GM12875 (cell line): ENCODE results near the gene UGT2B17.

Experiments used
- H3K4me3 ChIP-seq: one replicate; pipeline ENCODE4 v1.5.1; 2011; ENCODE audit warnings: low read depth, low read length, control low read depth
- TF ChIP-seq, protein P1 (sequence below): IDR thresholded peaks from 2 replicates; pipeline ENCODE4 v1.5.1; 2011; ENCODE audit warnings: low read depth, mild to moderate bottlenecking, control low read depth, inconsistent platforms, low read length, moderate library complexity, borderline replicate concordance; ENCODE audit not compliant: insufficient read depth

Gene UGT2B17

GRCh38 chr4:68499021-68499420 is 77.1 kb downstream of the UGT2B17 start:
- H3K4me3 ChIP-seq, result no peak overlapping the region
- TF ChIP-seq, protein P1, sequence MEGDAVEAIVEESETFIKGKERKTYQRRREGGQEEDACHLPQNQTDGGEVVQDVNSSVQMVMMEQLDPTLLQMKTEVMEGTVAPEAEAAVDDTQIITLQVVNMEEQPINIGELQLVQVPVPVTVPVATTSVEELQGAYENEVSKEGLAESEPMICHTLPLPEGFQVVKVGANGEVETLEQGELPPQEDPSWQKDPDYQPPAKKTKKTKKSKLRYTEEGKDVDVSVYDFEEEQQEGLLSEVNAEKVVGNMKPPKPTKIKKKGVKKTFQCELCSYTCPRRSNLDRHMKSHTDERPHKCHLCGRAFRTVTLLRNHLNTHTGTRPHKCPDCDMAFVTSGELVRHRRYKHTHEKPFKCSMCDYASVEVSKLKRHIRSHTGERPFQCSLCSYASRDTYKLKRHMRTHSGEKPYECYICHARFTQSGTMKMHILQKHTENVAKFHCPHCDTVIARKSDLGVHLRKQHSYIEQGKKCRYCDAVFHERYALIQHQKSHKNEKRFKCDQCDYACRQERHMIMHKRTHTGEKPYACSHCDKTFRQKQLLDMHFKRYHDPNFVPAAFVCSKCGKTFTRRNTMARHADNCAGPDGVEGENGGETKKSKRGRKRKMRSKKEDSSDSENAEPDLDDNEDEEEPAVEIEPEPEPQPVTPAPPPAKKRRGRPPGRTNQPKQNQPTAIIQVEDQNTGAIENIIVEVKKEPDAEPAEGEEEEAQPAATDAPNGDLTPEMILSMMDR, result no peak

DNA sequence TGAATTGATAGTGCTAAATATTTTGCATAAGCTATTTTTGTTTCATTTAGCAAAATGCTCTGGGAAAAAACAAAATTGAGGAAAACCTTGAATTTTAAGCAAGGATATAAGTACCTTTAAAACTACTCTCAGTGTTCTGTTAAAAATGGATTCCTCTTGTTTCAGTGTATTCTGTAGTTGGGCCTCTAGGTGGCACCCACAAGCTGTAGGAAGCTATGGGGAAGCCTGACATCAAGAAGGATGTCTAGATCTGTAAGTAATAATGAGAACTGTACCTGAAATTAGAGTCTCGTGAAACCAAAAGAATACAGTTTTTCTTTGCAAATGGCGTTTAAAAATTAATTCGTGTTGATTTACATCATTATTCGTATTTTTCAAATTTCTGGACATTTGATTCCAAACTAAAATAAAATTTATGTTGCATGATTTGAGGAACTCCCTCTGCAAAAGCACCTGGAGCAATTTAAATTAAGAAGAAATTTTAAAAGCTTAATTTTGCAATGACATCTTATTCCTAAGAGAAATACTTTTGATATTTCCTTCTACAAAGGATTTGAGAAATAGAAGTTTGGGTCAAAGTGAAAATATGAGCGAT is 77.6 kb downstream of the UGT2B17 start:
- H3K4me3 ChIP-seq, result no peak overlapping the region
- TF ChIP-seq, protein P1, result peak; percentile 57; the same call in 1 of the 2 replicates

DNA sequence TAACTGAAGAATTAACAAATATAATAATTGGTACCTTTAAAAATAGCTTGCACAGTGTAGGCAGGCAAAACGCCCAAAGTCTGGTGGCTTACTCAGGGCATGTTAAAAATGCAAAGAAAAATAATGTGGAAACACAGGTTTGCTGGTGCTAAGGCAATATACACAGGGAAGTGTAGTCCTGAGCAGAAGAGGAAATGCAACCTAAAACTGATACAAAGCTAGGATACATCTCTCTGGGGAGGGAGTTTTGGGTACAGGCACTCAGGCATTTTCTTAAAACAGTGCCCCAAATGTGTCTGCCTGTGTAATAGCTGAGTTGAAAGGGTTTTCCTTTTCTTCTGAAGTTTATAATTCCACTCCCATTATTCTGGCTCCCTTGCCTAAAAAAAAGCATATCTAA is 81.4 kb downstream of the UGT2B17 start:
- no peak overlapping the region for H3K4me3 ChIP-seq
- TF ChIP-seq, protein P1, result no peak

DNA sequence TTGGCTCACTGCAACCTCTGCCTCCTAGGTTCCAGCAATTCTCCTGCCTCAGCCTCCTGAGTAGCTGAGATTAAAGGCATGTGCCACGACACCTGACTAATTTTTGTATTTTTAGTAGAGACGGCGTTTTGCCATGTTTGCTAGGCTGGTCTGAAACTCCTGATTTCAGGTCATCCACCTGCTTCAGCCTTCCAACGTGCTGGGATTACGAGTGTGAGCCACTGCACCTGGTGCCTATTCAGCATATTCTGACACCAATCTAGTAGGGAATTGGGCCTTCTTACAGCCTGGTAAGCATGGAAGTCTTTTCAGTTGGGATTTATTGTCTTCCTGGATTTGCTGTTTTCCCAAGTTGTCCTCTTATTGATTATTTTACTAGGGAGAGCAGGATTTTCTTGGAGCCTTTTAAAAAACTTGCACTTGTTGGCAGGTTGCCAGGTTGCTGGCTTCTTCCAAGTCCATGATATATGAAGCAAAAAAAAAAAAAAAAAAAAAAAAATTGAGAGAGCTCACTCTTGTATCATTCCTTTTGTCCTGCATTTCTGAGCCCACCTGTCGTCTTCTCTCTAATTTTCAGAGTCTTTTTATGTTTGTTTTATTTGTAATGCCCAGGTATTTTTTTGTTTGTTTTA is 85.2 kb downstream of the UGT2B17 start:
- no peak overlapping the region for H3K4me3 ChIP-seq
- TF ChIP-seq, protein P1, result no peak

DNA sequence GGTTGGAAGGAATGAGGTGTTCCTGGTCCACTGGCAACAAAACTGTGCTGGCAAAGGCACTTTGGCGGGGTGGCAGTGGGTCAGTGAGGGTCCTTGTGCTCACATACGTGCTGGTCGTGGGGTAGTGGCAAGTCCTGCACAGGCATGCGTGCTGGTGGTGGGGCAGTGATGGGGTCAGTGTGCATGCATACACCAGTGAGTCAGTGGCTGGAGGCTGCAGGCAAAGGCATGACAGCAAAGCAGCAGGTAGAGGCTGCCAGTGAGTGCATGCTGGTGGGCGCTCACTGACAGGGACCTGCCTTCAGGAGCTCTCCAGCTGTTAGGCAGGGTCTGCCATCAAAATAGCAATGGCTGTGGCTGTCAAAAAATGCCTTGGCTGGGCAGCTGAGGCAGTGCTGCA is 86.8 kb downstream of the UGT2B17 start:
- no peak overlapping the region for H3K4me3 ChIP-seq
- TF ChIP-seq, protein P1, result no peak
